GM19452 (cell line): ENCODE results near the gene CAMK2D.
"Not testable (repeated sequence)": the region's sequence is repeated elsewhere in the genome, so short reads cannot be mapped to it uniquely, and the experiment has no call there.

ENCODE experiments used
- ATAC-seq: cut with Tn5 transposase; IDR thresholded peaks from one replicate; pipeline ENCODE4 v1.9.1; 2021; ENCODE audit not compliant: unreplicated experiment

CAMK2D gene

DNA sequence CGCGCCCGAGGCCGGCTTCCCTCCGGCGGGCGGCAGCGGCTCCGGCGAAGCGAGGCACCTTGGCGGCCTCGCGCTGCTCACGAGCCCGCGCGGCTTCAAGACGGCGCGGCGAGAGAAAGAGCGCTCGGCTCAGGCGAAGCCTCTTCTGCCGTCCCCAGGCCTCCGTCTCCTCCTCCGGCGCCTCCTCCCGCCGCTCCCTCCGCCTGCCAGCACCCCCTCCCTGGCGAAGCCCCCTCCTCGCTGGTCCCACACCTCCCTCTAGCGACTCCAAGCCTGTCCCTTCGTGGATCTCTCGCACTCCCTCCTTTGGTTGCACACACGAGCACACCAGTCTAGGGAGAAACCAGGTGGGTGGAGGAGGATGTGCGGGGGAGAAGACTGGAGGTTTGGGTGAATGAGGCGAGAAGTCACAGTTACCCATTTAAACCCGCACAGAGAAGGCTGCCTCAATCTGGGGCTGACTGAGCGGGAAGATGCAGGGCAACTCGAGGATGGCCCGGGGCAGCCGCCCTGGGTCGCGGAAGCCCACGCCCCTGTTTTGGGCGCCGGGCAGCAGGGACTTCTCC lies at the start of gene CAMK2D:
TSS of gene CAMK2D (minus strand) at position 119 of the 566 bp plus-strand sequence. CDS start 670 bp downstream, outside the sequence.
- peak; percentile 44 for ATAC-seq

- ATAC-seq, result no peak
Measured at GRCh38 chr4:113810906-113811305, 49.4 kb upstream of the CAMK2D start.

- no peak for ATAC-seq
Measured at GRCh38 chr4:113809311-113809710, 47.8 kb upstream of the CAMK2D start.

- no peak for ATAC-seq
Measured at GRCh38 chr4:113806850-113807249, 45.3 kb upstream of the CAMK2D start.

DNA sequence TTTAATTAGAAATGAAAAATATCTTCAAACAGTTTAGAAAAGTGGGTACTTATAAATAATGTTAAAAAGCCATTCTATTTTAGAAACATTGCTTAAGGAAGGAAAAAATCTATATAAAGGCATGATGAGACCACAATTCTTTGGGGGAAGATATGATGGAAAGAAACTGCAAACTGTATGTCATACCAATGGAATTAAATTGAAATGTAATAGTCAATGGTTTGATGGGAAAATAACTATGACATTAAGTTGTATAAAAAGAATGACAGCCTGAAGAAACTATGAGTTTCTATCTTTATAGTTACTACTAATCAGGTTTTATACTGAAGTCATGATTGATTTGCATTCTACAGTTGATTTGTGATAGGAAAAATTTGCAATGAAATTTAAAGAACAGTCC lies 40.3 kb upstream of the CAMK2D start:
- no peak for ATAC-seq

- ATAC-seq, result not testable (repeated sequence)
Measured at GRCh38 chr4:113796381-113796780, 34.8 kb upstream of the CAMK2D start.

DNA sequence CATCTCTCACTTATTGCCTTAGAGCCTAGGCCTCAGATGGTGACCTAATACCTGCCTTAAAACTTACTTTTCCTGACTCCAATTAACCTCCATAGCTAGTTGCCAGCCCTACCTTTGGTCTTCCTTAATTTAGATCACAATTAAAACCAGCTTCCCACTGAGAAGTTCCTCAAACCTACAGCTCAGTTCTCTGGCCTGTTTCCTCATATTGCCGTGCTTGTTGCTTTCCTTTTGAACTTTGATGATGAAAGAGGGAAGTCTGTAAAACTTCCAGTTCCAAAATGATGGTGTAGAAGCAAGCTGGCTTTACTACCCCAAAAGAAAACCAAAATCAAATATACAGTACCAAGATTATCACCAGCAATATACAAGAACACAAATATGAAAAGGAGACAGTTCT lies 28.9 kb upstream of the CAMK2D start:
- ATAC-seq, result no peak

DNA sequence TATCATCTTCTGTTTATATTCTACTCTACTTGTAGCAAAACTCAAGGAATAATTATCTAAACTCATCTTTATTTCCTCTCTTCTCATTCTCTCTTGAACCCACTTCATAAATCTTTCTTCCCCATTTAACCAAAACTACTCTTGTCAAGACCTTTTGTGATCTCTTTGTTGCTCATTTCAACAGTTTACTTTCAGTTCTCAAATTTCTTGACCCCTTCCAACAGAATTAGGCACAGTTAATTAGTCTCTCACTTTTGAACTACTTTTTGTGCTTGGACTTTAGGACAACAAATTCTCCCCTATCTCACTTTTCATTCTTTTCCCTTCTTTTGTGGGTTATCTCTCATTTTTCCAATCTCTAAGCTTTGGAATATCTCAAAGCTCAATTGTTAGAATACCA lies 27.4 kb upstream of the CAMK2D start:
- no peak for ATAC-seq

DNA sequence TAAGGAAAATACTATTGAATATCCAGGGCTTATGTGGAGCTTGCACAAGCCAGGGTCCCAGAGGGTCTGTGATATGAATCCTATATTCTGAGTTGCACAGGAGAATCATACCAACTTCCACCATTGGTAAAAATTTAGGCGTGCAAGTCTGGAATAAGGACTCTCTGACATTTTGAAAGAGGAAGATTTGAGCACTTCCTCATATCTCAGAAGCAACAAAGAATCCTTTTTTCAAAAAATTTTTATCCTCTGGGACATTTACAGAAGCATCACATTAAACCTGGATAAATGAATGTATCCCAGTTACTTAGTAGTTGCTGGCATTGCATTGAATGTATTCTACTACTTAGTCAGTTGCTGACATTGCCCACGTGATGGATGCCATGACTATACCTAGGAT lies 24.2 kb upstream of the CAMK2D start:
- ATAC-seq, result no peak

- no peak for ATAC-seq
Measured at GRCh38 chr4:113784497-113785250, 23.1 kb upstream of the CAMK2D start.

DNA sequence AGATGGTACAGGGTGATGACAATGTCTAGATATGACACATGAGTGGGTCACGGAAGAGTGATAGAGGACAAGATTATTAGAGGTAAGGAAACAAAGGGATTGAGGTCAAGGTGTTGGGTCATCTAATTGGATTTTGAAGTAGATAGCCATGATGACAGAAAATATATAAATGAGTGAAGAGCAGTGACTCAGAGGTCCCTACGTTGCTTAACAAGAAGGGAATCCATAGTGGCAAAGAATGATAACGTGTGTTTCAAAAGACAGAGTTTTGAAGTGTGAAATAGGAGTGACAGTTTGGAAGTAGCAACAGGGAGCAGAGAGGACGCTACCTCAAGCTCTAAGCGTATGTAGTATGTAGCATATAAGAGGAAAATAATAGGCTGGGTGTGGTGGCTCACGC lies 22.2 kb upstream of the CAMK2D start:
- ATAC-seq, result no peak

DNA sequence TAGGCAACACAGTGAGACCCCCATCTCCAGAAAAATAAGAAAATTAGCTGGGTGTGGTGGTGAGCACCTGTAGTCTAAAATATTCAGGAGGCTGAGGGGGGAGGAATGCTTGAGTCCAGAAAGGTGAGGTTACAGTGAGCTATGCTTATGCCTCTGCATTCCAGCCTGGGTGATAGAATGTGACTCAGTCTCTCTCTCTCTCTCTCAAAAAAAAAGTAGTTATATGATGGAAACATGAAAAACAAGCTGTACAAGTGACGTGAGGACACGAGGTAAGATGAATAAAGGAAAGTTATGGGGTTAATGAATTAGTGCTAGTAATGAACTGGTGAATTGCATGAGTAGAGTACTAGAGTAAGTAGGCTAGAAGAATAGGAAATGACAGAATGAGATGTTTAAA lies 21.8 kb upstream of the CAMK2D start:
- no peak for ATAC-seq

DNA sequence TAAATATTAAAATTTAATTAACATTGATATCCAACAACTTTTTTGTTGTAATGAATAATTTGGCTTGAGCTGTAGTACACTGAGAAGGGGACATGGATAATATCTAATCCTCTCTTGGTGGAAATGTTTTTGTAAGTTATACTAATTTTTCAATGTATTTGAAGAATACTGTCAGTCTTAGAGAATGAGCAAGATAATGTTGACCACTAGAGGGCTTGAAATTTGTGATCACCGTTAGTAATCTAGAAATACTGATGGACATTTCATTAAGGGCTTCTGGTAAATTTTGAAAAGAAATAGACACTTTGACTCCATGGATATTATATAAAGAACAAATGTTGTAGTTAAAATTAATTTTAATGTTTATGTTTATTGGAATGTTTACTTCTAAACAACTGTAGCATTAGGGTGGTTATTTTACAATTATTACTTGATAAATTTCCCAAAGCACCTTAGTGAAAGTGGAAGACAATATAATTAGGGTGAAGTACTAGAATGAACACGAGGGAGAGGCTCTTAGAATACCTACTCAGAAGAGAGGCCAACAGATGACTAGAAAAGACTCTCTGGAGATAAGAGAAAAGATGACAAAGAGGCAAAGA lies 20.0 kb upstream of the CAMK2D start:
- no peak for ATAC-seq

DNA sequence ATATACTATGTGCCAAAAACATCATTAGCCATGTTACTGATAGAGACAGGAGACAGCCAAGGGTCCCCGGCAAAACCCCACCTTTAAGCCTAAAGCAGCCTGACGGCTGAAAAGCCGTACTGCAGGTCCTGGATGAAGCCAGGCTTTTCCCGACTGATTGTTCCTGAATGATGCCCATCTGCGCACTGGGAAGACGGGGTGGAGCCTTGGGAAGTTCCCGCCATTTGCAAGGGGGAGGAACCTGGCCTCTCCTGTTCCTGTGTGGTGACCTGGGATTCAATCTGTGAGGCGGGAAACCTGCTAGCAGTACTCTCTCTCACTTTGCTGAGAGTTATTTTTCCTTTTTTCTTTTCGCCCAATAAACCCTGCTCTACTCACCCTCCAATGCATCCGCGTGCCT lies 15.1 kb upstream of the CAMK2D start:
- no peak for ATAC-seq

- ATAC-seq, result no peak
Measured at GRCh38 chr4:113776016-113776415, 14.5 kb upstream of the CAMK2D start.

- ATAC-seq, result no peak
Measured at GRCh38 chr4:113773756-113774155, 12.2 kb upstream of the CAMK2D start.

- ATAC-seq, result no peak
Measured at GRCh38 chr4:113773014-113773413, 11.5 kb upstream of the CAMK2D start.

GRCh38 chr4:113772319-113772718 lies 10.8 kb upstream of the CAMK2D start:
- ATAC-seq, result no peak

GRCh38 chr4:113769744-113770143 lies 8.2 kb upstream of the CAMK2D start:
- ATAC-seq, result no peak

- no peak for ATAC-seq
Measured at GRCh38 chr4:113768952-113769351, 7.4 kb upstream of the CAMK2D start.

GRCh38 chr4:113766882-113767281 lies 5.3 kb upstream of the CAMK2D start:
- no peak for ATAC-seq

DNA sequence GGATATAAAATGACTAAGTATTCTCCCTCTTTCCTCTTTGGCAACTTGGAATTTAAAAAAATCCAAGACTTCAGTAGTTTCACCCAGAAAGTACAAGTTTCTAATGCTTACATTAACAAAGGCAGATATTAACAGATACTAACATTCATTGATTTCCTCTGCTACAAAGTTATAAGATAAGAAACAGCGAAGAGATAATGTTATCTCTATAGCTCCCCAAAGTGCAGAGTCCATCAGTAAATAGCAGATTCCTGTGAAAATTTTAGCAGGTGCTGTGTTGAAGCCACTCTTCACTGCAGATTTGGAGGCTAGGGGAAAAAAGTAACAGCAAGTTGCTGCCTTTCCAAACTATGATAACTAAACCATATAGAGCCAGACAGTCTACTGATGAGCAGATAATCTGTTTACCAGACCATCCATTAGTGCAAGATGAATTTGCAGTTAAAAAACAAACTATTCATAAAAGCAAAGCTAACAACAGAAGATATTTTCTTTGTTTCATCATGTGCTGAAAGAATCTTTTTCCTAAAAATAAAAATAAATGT lies 3.3 kb upstream of the CAMK2D start:
- ATAC-seq, result no peak
